ENCODE measurements around the gene TCEA2. TPM values are rescaled to one million over a fixed set of nuclear protein-coding genes. Genes with fewer than 3 reads are reported as not detected.
"Not testable (repeated sequence)": the region's sequence is repeated elsewhere in the genome, so short reads cannot be mapped to it uniquely, and the experiment has no call there.

The TCEA2 gene
- total RNA-seq, 1 donor from 2014 or later, result 15.1 TPM

GRCh38 chr20:64077876-64078551 lies 15.0 kb downstream of the TCEA2 start:
- no peak for DNase-seq

- no peak for DNase-seq
Observed at GRCh38 chr20:64078934-64079272, 15.9 kb downstream of the TCEA2 start.

DNA sequence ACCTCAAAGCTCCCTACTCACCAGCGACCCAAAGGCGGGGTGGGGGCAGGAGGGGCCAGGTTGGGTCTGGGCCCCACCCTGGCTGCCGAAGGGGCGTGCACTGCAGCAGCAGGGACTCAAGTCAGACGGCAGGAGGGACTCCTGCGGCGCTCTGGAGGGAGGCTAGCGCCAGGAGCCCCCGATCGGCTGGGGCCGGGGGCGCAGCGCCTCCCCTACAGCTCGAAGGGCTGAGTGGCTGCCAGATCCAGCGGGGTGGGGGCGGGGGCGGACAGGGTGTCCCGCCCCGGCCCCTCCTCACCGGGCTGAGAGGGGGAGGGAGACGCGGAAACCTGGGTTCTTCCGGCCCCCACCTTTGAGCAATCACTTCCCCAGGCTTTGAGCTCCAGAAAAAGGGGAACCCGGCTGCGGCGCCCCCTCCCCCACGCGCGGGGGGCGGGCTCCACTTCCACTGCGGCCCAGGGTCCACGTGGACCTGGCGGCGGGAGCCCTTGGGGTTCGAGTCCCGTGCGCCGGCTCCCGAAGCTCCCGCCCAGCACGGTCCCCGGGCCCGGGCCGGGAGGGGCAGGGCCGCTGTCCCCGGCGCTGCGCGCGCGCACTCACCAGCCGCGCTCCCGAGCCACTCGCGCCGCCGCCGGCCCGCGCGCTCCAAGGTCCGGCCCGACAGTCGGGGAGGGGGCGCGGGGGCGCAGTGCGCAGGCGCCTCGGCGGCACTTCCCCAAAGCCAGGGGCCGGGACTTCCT lies 16.4 kb downstream of the TCEA2 start, which contains the start of gene RGS19:
RGS19 (minus strand) TSS at position 246 of the 740 bp plus-strand sequence. CDS start 2,632 bp downstream, outside the sequence.
- peak; percentile 46 for DNase-seq

- no peak for DNase-seq
Observed at GRCh38 chr20:64080013-64080812, 17.2 kb downstream of the TCEA2 start, which contains the start of gene OPRL1. OPRL1 (plus strand) TSS chr20:64080082; CDS start chr20:64092721, 12,639 bp downstream.

DNA sequence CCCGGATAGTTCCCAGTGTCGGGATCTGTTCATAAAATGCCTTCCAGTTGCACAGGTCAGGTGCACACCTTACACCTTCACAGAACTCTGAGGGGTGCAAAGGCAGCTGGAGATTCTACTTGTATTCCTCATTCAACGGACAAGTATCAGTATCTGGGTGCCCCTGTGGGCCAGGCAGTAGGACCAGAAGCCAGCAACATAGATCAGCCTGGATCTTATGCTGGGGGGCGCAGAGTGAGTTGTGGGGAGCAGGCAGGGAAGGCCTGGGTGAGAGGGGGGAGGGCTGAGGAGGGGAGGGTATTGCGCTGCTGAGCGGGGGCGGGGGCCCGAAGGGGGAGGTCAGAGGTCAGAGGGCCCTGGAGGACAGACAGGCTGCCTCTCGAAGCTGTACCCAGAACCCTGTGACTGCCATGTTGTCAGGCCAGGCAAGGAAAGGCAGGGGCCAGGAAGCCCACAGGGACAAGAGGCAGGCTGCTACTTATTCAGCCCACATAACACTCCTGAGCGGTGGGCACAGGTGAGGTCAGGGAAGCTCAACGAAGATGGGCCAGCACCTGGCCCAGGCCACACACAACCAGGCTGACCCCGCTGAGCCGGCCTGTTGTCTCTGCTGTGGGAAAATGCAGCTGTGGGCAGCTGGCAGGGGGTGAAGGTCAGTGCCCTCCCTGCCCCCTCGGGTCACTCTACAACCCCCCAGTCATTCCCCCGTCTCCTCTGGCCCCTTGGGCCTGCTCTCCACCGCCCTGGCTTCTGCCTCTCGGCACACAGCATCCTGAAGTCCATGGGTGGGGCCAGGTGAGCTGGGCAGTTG lies 18.0 kb downstream of the TCEA2 start:
- DNase-seq, result no peak

GRCh38 chr20:64081624-64081964 lies 18.6 kb downstream of the TCEA2 start:
- DNase-seq, result no peak

GRCh38 chr20:64082126-64082731 lies 19.2 kb downstream of the TCEA2 start:
- no peak for DNase-seq

- no peak for DNase-seq
Observed at GRCh38 chr20:64082820-64083377, 19.9 kb downstream of the TCEA2 start.

DNA sequence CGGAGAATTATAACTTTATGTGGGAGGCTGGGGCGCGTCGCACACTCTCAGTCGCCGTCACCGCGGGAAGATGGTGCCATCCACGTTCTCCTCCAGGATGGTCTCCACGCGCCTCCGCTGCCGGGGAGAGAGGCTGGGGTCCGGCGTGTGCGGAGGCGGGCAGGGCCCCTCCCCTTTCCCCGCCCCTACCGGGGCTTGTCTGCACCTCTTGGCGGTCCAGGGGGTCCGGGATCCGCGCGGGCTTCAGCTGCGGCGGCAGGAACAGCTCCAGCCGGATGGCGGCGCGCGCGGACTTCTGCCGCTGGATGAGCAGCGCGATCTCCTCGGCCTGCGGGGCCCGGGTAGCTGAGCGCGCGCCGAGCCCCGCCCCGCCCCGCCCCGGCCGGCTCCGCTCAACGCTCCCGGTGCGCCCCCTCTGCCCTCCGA lies 20.4 kb downstream of the TCEA2 start:
- peak; percentile 25 for DNase-seq

- no peak for DNase-seq
Observed at GRCh38 chr20:64083804-64084684, 21.0 kb downstream of the TCEA2 start, which contains the start of gene LKAAEAR1. LKAAEAR1 (minus strand) TSS chr20:64084398; CDS start chr20:64084219, 179 bp downstream.

DNA sequence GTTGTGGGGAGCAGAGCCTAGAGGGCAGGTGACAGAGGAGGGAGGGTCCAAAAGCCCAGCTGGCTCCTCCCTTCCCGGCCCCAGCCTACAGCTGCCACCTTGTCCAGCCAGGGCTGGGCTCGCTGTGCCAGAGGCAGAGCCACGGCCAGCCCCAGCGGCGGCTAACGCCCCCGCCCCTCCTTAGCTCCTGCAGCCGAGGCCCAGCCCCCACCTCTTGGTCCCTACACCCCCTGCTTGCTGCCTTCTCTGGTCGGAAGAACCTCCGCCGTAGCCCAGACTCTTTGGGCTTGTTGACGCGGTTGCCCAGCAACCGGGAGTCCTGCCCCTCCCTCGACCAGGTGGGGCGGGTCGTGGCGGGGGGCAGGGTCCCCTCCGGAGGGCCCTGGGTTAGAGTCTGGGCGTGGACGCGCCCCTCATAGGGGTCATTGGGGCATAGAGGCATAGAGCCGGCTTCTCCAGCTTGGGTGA lies 21.7 kb downstream of the TCEA2 start:
- no peak for DNase-seq

DNA sequence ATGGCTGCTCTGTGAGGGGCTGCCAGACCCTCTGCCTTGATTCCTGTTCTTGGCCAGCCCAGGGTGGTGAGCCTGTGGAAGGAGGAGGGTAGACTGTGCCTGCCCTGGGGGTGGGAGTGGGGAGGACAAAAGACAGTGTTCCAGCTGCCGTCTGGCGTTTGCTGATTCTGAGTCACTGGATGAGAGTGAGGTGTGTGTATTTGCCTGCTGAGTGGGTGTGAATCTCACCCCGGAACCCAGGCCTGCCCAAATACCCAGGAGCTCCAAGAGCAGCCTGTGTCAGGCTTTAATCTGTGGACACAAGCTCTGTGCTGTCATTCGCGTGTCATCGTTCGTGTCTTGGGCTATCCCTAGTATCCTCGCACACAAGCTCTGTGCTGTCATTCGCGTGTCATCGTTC lies 23.8 kb downstream of the TCEA2 start:
- DNase-seq, result no peak

GRCh38 chr20:64087226-64087825 lies 24.3 kb downstream of the TCEA2 start:
- not testable (repeated sequence) for DNase-seq

DNA sequence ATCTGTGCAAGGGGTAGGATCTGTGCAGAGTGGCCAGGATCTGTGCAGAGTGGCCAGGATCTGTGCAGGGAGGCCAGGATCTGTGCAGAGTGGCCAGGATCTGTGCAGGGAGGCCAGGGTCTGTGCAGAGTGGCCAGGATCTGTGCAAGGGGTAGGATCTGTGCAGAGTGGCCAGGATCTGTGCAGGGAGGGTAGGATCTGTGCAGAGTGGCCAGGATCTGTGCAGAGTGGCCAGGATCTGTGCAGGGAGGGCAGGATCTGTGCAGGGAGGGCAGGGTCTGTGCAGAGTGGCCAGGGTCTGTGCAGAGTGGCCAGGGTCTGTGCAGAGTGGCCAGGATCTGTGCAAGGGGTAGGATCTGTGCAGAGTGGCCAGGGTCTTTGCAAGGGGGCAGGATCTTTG lies 25.6 kb downstream of the TCEA2 start:
- DNase-seq, result not testable (repeated sequence)

GRCh38 chr20:64090165-64090564 lies 27.2 kb downstream of the TCEA2 start:
- DNase-seq, result no peak

GRCh38 chr20:64091340-64091739 lies 28.3 kb downstream of the TCEA2 start:
- no peak for DNase-seq

- no peak for DNase-seq
Observed at GRCh38 chr20:64091770-64092169, 28.8 kb downstream of the TCEA2 start.

- no peak for DNase-seq
Observed at GRCh38 chr20:64092258-64093012, 29.4 kb downstream of the TCEA2 start.

DNA sequence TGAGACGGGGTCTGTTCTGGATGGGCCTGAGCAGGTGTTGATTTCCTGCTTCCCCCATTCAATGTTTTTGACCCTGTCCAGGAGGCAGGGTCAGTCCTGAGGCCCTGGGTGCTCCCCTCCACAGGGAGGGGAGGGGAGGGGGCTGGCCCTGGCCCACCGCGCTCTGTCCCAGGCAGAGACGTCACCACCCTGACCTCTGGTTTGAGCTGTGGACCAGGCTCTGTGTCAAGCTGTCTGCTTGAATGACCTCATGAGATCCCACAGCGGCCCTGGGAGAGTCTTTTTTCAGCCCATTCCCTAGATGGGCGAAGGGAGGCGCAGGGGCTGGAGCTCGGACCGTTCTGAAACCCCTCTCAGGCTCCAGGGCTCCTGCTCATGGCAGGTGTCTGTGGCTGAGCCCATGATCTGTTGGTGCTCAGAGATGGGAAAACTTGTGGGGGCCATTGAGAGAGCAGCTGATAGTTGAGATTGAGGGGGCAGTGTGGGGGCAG lies 30.1 kb downstream of the TCEA2 start:
- DNase-seq, result no peak

Measured in skin of body (tissue), 2 donors.